HG02852 (cell line): ENCODE results near the gene TRIM25.
A peak's percentile ranks its signal among the peaks of the same experiment; 100 is the strongest.

ENCODE experiments used
- ATAC-seq: cut with Tn5 transposase; IDR thresholded peaks from one replicate; pipeline ENCODE4 v1.9.1; 2021; ENCODE audit warnings: mild to moderate bottlenecking, moderate library complexity; ENCODE audit not compliant: unreplicated experiment

TRIM25 gene

DNA sequence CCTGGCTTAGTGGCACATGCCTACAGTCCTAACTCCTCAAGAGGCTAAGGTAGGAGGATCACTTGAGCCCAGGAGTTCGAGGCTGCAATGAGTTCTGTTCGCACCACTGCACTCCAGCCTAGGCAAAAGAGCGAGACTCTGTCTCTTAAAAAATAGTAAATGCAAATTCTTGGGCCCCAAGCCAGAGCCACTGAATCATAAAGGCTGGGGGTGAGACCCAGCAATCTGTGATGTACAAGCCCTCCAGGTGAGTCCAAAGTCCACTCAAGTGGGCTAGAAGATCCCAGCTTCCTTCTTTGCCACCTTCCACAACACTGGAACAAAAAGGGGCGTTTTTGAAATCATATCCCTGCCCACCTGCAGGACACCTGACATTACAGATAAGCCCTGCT lies 16.9 kb downstream of the TRIM25 start:
- ATAC-seq, result no peak

DNA sequence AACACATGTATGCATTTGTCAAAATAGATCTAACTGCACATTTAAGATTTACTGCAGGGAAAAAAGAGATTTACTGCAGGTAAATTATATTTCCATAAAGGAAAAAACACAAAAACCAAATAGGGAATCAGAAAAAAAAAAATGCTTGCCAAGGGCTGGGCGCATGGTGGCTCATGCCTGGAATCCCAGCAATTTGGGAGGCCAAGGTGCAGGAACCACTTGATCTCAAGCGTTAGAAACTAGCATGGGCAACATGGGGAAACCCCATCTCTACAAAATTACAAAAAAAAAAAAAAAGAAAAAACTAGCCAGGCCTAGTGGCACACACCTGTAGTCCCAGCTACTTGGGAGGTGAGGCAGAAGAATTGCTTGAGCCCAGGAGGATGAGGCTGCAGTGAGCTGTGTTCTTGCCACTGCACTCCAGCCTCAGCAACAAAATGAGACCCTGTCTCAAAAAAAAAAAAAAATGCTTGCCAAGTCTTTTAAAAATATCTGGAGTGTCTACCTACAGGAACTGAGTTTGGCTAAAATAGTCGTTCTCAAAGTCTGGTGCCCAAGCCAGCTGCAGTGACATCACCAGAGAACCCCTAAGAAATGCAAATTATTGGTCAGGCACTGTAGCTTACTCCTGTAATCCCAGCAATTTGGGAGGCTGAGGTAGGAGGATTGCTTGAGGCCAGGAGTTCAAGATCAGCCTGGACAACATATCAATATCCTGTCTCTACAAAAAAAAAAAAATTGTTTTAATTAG lies 17.5 kb downstream of the TRIM25 start:
- ATAC-seq, result no peak

DNA sequence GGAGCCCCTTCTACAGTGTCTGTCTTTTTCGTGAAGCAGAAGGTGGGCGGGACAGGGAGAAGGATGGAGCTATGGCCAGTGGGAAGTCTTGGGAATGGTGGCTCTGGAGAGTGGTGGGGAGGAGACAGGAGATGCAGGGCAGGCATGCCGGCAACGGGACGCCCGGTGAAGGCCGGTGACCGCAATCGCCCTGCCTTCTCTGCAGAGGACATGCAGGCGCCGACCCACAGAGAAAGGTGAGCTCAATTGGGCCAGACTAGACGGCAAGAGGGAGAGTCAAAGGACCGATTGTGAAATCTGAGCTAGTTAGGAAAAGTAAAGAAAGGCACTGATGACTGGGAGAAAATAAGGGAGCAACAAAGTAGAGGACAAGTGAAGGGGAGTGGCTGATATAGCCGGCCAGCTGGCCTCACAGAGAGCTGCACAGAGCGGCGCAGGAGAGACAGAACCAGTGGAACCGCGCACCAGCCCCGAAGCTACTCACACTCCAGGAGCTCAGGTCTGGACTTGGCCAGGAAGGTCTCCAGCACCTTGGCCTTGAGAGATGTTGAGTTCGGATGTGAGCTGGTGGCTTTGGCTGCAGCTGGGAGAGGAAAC lies 18.9 kb downstream of the TRIM25 start:
- ATAC-seq, result no peak

DNA sequence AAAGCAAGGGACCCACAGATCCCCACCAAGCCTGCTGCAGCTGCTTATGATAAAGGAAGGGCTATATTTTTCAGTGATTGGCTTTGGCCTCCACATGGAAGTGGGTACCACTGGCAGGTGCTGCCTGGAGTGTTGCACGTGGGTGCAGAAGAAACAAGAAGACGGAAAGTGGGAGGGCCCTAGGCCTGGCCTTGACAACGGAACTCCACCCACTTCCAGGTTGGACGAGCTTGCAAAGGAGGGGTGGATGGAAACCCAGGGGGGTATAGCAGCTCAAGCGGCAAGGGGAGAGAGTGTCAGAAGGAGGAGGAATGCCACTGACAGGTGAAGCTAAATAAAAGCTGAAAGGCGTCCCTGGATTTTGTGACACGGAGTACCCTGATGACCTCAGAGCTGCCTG lies 20.3 kb downstream of the TRIM25 start:
- ATAC-seq, result no peak

DNA sequence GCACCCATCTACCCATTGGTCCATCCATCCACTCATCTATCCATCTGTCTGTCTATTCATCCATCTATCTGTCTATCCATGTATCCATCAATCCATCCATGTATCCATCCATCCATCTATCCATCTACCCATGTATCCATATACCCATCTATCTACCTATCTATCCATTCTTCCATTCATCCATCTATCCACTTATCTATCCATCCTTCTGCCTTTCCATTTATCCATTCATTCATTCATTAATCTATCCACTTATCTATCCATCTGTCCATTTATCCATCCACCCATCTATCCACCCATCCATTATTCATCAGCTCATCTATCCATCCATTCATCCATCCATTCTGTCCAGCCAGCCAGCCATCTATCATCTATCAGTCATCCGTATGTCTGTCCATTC lies 21.5 kb downstream of the TRIM25 start:
- no peak for ATAC-seq

DNA sequence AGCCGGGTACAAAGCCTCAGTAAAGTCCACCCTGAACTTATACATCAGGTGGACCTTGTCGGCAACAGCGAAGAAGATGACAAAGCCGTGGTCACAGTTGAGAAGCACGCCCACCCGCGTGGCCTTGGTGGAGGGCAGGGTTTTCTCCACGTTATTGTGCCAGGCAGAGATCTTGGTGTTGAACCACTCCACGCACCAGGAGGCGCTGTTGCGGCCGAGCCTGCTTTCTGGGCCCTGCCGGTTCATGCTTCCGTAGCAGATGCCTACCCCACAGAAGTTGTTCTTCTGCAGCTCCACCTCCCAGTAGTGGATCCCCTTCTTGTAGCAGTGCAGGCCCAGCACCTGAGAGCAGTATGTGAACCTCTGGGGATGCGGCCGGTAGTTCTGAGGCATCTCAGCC lies 22.1 kb downstream of the TRIM25 start:
- no peak for ATAC-seq

DNA sequence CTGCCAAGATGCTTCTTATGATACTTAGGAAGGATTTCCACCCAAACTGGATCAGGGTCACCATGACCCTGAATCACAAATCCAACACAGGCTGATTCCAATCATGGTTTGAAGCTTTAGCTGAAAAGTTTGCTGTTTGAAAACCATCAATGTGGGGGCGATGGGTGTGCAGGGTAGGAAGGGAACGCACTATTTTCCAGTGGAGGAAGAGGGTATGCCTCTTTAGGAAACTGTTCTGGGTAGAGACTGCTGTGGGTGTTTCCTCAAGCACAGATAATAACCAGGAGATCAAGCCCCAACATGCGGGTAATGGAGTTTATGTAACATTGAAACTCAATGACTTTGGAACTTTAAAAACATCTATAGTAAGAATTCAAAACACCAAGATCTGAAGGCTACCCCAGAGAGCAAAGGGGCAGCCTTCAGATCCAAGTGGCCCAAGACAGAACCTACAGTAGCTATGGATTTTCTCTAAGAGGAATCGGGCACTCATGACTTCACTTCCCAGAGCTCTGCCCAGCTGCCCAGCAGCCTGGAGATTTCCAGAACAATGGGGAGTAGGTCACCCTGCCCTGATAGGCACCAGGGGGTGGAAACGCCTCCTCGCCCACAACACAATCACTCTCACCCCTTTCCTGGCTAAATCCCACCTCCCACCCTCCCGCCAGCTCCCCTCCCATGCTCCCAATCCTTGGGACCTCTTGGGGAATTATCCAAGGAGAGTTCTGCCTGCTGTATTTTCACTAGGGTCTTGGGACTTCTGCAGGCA lies 22.8 kb downstream of the TRIM25 start:
- no peak for ATAC-seq

DNA sequence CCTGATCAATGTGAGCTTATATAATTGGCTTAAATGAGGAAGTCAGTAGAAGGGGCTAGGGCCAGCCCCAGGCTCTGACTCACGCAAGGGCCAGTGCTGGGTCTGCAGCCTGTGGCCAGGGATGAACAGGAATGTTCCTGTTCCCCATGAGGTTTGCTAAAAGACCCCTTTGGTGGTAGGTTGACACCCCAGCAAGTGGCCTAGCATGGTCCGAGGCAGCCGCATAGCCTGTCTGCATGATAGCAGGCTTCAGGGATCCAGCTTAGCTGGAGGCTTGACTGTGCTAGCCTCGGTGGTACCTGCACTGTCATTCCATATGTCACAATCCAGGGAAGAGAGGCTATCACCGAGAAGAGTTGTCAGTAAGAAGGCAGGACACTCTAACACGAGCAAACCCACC lies 23.5 kb downstream of the TRIM25 start:
- no peak for ATAC-seq

DNA sequence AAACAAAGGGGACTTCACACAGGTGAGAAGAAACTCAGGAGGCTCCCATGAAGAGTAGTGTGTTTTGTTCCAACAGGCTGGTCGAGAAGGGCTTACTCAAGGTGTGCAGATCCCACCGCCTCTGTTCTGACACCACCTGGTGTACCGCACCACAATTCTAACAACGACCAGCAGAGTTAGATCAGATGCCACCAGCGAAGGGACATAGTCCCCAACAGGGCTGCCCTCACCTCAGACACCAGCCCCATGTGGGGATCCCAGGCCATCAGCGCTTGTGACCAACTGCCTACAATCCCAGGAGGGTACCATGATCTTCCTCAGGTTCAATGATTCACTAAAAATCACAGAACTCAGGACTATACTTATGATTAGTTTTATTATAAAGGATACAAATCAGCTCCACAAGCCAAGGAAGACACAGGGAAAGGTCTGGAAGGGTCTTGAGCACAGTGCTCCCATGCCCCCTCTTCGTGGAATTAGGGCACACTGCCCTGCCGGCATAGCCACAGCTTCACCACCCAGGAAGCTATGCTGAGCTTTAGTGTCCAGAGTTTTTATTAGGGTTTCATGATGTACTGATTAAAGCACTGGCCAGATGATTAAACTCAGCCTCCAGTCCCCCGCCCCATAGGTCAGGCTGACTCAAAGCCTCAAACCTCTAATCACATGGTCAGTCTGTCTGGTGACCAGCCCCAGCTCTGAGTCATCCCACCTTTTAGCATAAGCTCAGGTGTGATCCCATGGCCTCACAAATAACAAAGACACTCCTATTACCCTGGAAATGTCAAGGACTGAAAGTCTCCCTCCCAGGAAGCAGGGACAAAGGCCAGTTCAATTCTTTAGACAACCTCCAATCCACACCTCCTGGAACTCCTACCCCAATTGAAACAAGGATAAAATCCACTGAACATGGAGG lies 26.0 kb downstream of the TRIM25 start:
- no peak for ATAC-seq

DNA sequence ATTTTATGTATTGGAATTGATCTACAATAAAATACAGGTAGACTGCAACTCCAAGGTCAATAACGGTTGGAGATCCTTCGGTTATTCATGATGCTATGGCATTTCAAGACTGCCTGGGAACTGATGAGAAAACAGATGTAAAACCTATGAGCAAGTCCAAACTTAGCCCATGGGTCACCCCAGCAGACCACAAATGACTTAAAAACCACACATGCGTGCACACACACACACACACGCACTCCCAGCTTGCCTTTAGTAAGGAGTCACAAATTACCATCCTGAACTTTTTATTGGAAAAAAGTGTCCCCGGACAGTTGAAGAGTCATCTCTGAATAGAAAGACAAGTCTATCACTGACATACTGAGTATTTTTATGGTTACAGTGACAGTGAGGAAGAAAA lies 26.7 kb downstream of the TRIM25 start:
- no peak for ATAC-seq

DNA sequence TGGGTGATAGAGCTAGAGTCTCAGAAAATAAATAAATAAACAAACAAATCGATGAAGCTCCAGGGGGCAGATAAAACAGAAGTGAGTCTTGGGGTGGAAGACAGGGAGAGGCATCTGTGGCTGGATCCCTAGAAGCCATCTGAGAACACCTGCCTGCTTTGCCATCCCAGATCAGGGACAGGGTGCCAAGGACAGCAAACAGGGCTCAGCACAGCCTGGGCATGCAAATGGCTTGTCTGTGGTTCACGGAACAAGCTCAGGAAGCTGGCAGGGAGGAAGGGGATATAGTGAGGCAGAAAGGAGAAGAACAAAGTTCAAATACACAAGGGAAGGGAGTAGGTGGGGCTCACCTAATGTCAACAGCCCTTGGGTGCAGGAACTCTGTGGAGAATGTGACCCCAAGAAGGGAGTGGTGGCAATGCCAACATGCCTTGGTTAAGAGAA lies 27.5 kb downstream of the TRIM25 start:
- no peak for ATAC-seq

DNA sequence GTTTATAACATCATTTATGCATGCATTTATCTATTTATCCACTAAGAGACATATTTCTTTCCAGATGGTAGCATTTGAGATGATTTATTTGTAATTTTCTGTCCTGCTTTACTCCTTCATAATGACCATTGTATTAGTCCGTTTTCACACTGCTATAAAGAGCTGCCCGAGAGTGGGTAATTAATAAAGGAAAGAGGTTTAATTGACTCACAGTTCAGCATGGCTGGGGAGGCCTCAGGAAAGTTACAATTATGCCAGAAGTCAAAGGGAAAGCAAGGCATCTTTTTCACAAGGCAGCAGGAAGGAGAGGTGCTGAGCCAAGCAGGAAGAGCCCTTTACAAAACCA lies 28.6 kb downstream of the TRIM25 start:
- no peak for ATAC-seq

DNA sequence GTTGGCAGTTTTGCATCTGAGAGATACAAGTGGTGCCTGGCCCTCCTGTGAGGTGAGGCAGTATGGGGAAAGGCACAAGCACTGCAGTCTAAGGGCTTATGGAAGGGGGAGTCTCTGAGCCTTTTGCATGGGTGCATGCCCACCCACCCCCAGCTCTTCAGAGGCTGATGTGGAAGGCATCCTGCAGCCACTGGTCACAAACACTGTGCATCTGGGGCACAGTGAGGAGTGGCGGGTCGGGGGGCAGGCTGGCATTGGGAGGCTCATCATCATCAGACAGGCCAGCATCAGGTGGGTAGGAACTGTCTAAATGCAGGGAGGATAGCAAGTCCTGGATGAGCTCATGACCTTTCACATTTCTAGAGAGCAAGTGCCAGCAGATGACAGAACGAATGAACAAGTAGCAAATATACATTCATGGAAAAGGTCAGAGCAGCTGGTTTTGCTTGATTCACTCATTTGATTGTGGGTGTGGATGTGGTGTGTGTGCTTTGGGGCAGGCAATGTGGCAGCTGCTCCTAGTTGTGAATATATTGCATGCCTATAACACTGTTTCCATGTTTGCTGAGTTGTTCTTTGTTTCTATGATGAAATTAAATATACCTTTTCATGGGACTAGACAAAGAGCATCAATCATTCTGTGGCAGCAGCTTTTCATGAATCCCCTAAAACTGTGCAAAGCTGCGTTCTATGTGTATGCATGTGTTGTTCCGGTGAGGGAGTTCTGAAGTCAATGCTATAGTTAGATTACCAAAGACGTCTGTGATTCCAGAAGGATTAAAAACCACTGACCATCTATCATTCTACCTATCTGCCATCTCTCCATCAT lies 29.2 kb downstream of the TRIM25 start:
- ATAC-seq, result no peak

DNA sequence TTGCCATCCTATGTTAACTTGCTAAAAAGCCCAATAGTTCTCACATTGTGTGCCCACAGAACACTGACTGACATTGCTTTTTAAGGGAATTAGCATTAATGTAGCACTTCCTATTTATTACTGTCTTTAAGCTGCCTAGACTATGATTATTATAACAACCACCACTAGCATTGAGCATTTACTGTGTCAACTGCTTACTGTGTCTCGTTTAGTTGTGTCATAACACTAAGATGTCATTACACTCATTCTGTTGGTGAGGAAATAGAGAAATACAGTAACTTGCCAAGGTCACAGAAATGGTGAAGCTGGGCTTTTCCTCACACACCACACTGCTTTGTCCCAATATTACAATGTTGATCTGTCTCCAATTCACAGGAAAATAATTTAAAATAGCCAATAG lies 30.2 kb downstream of the TRIM25 start:
- no peak for ATAC-seq

DNA sequence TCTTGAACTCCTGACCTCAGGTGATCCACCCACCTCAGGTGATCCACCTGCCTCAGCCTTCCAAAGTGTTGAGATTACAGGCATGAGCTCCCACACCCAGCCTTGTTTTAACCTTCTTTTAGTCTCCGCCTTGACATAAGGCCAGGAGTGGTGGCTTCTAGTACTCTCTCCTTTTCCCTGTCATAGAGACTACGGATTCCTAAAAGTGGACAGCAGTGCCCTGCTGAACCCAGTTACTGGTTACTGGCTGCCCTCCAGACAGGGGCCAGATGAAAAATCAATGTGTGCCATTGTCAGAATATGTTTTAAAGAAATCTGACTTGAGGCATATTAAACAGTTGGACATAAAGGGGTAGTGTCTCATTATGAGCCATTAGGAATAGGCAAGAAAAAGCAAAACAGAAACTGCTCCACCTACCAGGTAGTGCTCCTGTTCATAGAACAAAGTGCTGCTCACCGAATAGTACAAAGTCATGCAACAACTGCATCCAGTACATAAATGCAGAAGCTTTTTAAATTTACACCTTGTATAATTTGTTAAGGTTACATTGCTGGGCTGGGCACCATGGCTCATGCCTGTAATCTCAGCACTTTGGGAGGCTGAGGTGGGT lies 32.1 kb downstream of the TRIM25 start:
- ATAC-seq, result no peak

DNA sequence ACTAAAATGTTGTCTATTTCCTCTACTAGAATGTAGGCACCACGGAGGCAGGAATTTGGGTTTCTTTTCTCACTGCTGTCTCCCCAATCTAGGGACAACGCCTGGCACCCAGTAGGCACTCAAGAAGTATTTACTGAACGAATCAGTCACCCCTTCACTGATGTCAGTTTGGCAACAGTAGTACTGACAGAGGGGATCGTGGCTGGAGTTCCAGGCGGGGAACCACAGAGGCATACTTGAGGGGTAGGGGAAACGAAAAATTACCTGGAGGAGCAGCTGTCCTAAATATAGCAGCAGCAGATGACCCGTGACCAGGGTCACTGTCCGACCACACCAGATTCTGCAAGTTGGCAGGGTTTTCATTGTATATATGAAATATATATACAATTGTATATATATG lies 33.3 kb downstream of the TRIM25 start:
- ATAC-seq, result no peak

DNA sequence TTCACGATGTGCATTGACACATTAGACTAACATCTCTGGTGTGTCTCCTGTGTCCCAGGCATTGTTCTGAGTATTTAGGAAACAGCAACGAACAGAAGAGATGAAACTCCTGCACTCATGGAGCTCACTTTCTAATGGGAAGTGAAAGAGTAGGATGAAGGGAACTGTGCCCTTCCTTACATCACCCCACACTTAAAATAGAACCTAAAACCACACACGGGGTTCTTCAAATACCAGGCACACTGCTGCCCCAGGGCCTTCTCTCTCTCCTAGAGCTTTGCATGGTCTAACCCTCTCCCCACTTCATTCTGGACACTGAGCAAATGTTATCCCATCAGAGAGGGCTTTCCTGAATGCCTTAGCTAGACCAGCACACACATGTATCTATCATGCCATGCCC lies 33.7 kb downstream of the TRIM25 start:
- no peak for ATAC-seq

DNA sequence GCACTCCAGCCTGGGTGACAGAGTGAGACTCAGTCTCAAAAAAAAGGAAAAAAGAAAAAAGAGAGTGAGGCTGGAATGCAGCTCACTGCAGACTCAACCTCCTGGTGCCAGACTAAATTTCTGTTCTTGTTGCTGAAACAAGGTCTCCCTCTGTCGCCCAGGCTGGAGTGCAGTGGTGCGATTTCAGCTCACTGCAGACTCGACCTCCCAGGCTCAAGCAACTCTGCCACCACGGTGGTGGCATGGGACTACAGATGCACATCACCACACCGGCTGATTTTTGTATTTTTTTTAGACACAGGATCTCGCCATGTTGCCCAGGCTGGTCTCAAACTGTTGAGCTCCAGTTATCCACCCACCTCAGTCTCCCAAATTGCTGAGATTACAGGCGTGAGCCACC lies 34.6 kb downstream of the TRIM25 start:
- ATAC-seq, result no peak

DNA sequence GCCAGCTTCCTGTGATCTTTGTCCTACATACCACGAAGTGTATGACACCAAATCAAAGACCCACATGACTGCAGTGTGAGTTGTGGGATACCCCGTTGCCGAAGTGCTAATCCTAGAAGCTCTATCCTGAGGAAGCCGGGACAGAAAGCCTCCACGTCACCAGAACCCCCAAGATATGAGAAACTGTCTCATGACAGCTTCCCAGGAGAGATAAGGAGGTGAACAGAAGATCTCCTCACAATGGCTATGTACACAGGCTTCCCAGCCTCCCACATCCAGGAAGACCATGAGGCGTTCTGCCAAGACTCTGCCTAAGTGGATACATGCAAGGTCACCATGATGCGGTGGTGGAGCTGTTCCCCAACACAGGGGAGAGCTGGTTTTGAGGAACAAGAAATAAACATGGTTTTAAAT lies 37.1 kb downstream of the TRIM25 start:
- ATAC-seq, result no peak

DNA sequence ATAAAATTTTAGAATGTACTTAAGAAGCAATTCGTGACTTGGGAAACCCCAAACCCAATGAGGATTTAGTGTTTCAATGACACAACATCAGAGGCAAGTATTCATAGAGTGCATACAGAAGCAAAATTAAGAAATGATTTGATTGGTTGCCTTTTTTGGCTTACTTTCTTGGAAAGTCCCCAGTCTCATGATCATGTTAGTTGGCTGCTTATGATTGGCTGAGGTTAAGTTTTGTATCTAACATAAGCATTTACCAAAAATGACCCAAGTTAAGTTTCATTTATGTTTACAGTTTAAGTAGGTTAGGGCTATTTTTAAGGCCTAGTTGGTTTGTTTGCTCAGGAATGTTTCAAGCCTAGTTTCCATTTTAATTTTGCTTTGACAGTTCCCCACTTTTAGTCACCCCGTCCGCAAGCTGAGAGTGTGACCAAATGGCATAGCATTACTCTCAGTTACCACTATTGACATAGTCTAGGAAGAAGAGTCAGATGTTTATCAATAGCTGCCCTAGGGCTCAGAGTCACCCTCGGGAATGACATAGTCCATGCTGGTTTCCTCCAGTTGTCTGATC lies 43.7 kb downstream of the TRIM25 start:
- peak; percentile 87 for ATAC-seq
